ENCODE data around the gene ADA.
A peak's percentile ranks its signal among the peaks of the same experiment; 100 is the strongest.

ADA gene

GRCh38 chr20:44649976-44650375 lies 1.5 kb downstream of the ADA start:
- Histone ChIP-seq H3K27ac (no peak overlapping the region), H3K4me3 (ENCODE audit: low read depth, low read length) (no peak overlapping the region)
- in situ Hi-C loops (cut with HindIII; ENCODE audit: low pct_ligation_motif_present, low sequenced_read_pairs) = no loop called here

DNA sequence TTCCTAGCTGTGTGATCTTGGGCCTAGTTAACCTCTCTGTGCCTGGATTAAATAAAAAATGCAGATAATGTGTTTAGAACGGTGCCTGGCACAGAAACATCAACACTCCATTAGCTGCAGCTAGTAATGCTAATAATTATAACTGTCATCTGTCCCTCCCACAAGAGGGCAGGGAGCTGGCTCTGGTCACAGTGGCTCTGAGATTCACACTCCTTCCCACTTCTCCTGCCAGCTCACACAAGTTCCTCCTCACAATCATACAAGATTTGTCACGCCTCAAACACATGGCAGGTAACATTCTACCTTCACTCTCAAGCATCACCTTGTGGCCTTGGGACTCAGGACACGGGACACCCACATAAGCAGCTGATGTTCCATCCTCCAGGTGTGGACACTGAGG lies 2.4 kb downstream of the ADA start:
- no peak overlapping the region for H3K4me3 ChIP-seq (ENCODE audit: low read depth, low read length)
- no peaks in the 10 kb centered on the region for H3K27me3 ChIP-seq (replicated peaks)
- in situ Hi-C loops (cut with HindIII; ENCODE audit: low pct_ligation_motif_present, low sequenced_read_pairs) = no loop called here
- no peak for TF ChIP-seq CTCF (IDR thresholded peaks at IDR 0.05; ENCODE audit: low read depth, low read length, missing control alignments)
- DNase-seq = no peak
- no peaks in the 10 kb centered on the region for H3K36me3 ChIP-seq (replicated peaks)
- no peak overlapping the region for H3K27ac ChIP-seq

More at GRCh38 chr20:44649976-44650375, 1.5 kb downstream of the ADA start:
- Histone ChIP-seq H3K27me3 (replicated peaks) (no peaks in the 10 kb centered on the region), H3K36me3 (replicated peaks) (no peaks in the 10 kb centered on the region)
- no peak for TF ChIP-seq CTCF (IDR thresholded peaks at IDR 0.05; ENCODE audit: low read depth, low read length, missing control alignments)
- no peak for DNase-seq

DNA sequence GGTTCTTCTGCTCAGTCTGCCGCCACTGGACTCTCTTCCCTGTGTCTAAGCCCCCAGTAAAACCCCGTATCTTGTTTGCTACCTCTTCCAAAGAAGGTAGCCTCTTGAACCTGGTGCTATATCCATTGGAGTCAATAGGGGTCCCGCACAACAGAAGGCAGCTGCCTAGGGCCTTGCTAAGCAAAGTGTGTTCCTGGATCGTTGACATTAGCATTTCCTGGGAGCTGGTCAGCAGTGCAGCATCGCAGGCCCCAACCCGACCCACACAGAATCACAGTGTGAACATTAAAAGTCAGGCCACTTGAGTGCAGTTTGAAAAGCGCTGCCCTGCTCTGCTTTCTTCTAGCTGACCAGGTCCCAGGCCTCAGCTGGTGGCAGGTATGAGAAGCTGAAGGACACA lies 2.9 kb downstream of the ADA start:
- Histone ChIP-seq H3K4me3 (ENCODE audit: low read depth, low read length) (no peak overlapping the region), H3K27me3 (replicated peaks) (no peaks in the 10 kb centered on the region), H3K36me3 (replicated peaks) (no peaks in the 10 kb centered on the region), H3K27ac (no peak overlapping the region)
- no peak for DNase-seq
- TF ChIP-seq CTCF (IDR thresholded peaks at IDR 0.05; ENCODE audit: low read depth, low read length, missing control alignments) = no peak
- in situ Hi-C loops (cut with HindIII; ENCODE audit: low pct_ligation_motif_present, low sequenced_read_pairs) = no loop called here

DNA sequence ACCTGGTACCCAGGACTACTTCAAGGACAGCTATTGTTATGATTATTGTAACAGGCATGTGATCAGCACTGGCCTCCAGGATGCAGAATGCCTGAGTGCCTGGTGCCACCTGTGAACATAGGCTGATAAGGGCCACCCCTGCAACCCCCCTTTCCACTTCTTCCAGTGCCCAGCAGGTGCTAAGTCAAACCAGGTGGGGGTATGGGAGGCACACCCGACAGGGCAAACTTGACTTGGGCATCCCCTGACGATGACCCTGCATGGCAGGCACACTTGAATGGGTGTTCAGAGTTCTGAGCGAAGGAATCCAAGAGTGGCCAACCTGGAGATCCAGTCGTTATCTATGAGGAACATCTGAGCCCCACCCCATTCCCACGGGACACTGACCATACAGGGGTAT lies 3.4 kb downstream of the ADA start:
- no peak for TF ChIP-seq CTCF (IDR thresholded peaks at IDR 0.05; ENCODE audit: low read depth, low read length, missing control alignments)

GRCh38 chr20:44646641-44647274 lies 4.7 kb downstream of the ADA start:
- H3K36me3 ChIP-seq (replicated peaks) = no peaks in the 10 kb centered on the region
- peak overlapping the region; percentile 28 for H3K27ac ChIP-seq
- DNase-seq = peak; percentile 63
- no peak overlapping the region for H3K4me3 ChIP-seq (ENCODE audit: low read depth, low read length)
- H3K27me3 ChIP-seq (replicated peaks) = no peaks in the 10 kb centered on the region
- in situ Hi-C loops (cut with HindIII; ENCODE audit: low pct_ligation_motif_present, low sequenced_read_pairs) = no loop called here
- no peak for TF ChIP-seq CTCF (IDR thresholded peaks at IDR 0.05; ENCODE audit: low read depth, low read length, missing control alignments)

More for the DNA sequence above, 3.4 kb downstream of the ADA start:
- Histone ChIP-seq H3K27me3 (replicated peaks) (no peaks in the 10 kb centered on the region), H3K27ac (no peak overlapping the region), H3K4me3 (ENCODE audit: low read depth, low read length) (no peak overlapping the region), H3K36me3 (replicated peaks) (no peaks in the 10 kb centered on the region)
- in situ Hi-C loops (cut with HindIII; ENCODE audit: low pct_ligation_motif_present, low sequenced_read_pairs) = no loop called here
- no peak for DNase-seq

Measured in brain microvascular endothelial cell (primary cell).